DOHH2 (cell line): ENCODE results near the gene RIC8A.

Experiments used
- H3F3A ChIP-seq: fragments of 200-600 bp; sonication (generic), shearing (Covaris generic); 2 replicates; pipeline ENCODE4 v1.6.0; 2016; ENCODE audit warnings: antibody characterized with exemption, mild to moderate bottlenecking; ENCODE audit not compliant: control insufficient read depth, insufficient read depth
- H3K27ac ChIP-seq: fragments of 200-600 bp; sonication (generic); 2 replicates; pipeline ENCODE4 v1.5.1; 2014; ENCODE audit warnings: low read depth, mild to moderate bottlenecking, low read length, moderate library complexity
- H3K27me3 ChIP-seq: fragments of 200-600 bp; sonication (generic); 2 replicates; pipeline ENCODE4 v1.6.1; 2014; ENCODE audit warnings: mild to moderate bottlenecking, low read length, mixed read lengths; ENCODE audit not compliant: control insufficient read depth
- H3K36me3 ChIP-seq: fragments of 200-600 bp; sonication (generic); 2 replicates; pipeline ENCODE4 v1.6.1; 2014; ENCODE audit warnings: mild to moderate bottlenecking, low read length, moderate library complexity, mixed read lengths; ENCODE audit not compliant: control insufficient read depth
- H3K4me1 ChIP-seq: fragments of 200-600 bp; sonication (generic); 2 replicates; pipeline ENCODE4 v1.6.1; 2014; ENCODE audit warnings: mild to moderate bottlenecking, low read length, mixed read lengths; ENCODE audit not compliant: control insufficient read depth
- H3K4me2 ChIP-seq: fragments of 200-600 bp; sonication (generic); 2 replicates; pipeline ENCODE4 v1.6.0; 2014; ENCODE audit warnings: mild to moderate bottlenecking, low read length, moderate library complexity
- H3K4me3 ChIP-seq: fragments of 200-600 bp; sonication (generic); 2 replicates; pipeline ENCODE4 v1.5.1; 2014; ENCODE audit warnings: mild to moderate bottlenecking, low read length, mixed read lengths
- H3K79me2 ChIP-seq: fragments of 200-600 bp; sonication (generic); 2 replicates; pipeline ENCODE4 v1.6.1; 2014; ENCODE audit warnings: mild to moderate bottlenecking, low read length, mixed read lengths; ENCODE audit not compliant: control insufficient read depth
- H3K9me2 ChIP-seq: fragments of 200-600 bp; sonication (generic); replicated peaks from 2 replicates; pipeline ENCODE4 v1.6.1; 2014; ENCODE audit warnings: mild to moderate bottlenecking, low read length, mixed read lengths; ENCODE audit not compliant: control insufficient read depth
- H3K9me3 ChIP-seq: fragments of 200-600 bp; sonication (generic); 2 replicates; pipeline ENCODE4 v1.6.1; 2014; ENCODE audit warnings: antibody characterized with exemption, low read length, mixed read lengths; ENCODE audit not compliant: control insufficient read depth, insufficient read depth
- H4K20me1 ChIP-seq: fragments of 200-600 bp; sonication (generic); 2 replicates; pipeline ENCODE4 v1.6.0; 2014; ENCODE audit warnings: low read depth, mild to moderate bottlenecking, antibody characterized with exemption, low read length, moderate library complexity; ENCODE audit not compliant: control insufficient read depth, insufficient read depth
- EZH2phosphoT487 ChIP-seq: fragments of 200-600 bp; sonication (generic); IDR thresholded peaks from 2 replicates; pipeline ENCODE4 v1.6.1; 2017; ENCODE audit warnings: borderline replicate concordance, mild to moderate bottlenecking, antibody characterized with exemption, low read length, moderate library complexity, mixed read lengths
- TF ChIP-seq, protein P1 (sequence below): fragments of 200-600 bp; sonication (generic); IDR thresholded peaks from one replicate; pipeline ENCODE4 v1.5.1; 2014; ENCODE audit warnings: antibody characterized with exemption, mild to moderate bottlenecking, low read depth, low read length; ENCODE audit not compliant: poor library complexity, severe bottlenecking

RIC8A gene

DNA sequence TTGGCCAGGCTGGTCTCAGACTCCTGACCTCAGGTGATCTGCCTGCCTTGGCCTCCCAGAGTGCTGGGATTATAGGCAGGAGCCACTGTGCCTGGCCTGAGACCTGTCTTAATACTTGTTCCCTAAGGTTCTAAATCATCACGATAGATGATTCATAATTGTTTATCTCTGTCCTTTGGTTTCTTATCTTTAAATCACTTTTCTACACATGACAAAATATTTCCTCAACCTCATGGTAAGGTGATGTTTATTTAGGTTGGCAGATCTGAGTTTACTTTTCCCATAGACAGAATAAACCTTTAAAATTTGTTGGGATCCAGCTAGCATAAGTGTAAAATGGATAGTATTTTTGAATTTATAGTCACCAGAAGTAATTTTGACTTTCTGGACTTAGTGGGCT, 32.8 kb downstream of the RIC8A start:
- Histone ChIP-seq H3K36me3 (peaks cover 69% of the 10 kb centered on the region), H3K4me1 (peaks cover 17% of the 10 kb centered on the region), H3K27ac (no peak overlapping the region), H3K9me2 (no peaks in the 10 kb centered on the region), H4K20me1 (no peaks in the 10 kb centered on the region; the same call in 1 of the 2 replicates), H3K9me3 (no peaks in the 10 kb centered on the region), H3K79me2 (peaks cover 69% of the 10 kb centered on the region), H3F3A (peaks cover 3% of the 10 kb centered on the region; the same call in 1 of the 2 replicates), H3K27me3 (no peaks in the 10 kb centered on the region), H3K4me3 (no peak overlapping the region), H3K4me2 (no peak overlapping the region)
- TF ChIP-seq EZH2phosphoT487 = no peak
- TF ChIP-seq, protein P1, sequence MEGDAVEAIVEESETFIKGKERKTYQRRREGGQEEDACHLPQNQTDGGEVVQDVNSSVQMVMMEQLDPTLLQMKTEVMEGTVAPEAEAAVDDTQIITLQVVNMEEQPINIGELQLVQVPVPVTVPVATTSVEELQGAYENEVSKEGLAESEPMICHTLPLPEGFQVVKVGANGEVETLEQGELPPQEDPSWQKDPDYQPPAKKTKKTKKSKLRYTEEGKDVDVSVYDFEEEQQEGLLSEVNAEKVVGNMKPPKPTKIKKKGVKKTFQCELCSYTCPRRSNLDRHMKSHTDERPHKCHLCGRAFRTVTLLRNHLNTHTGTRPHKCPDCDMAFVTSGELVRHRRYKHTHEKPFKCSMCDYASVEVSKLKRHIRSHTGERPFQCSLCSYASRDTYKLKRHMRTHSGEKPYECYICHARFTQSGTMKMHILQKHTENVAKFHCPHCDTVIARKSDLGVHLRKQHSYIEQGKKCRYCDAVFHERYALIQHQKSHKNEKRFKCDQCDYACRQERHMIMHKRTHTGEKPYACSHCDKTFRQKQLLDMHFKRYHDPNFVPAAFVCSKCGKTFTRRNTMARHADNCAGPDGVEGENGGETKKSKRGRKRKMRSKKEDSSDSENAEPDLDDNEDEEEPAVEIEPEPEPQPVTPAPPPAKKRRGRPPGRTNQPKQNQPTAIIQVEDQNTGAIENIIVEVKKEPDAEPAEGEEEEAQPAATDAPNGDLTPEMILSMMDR = no peak

DNA sequence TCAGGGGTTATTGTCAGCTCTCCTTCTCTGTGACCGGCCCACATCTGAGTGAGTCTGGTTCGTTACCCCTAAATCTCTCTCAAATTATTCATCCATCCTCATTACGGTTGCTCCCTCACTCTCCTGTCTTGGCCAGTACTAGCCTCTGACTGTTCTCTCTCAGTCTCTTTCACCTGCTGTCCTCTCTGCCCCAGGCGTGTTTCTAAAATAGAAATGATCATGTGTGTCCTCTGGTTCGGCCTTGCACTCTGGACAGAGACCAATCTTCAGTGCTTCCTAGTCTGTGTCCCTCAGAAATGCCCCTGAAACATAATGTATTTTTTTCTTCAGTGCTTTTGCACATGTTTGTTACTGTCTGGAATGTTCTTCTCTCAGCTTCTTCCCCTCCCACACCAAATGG, 34.1 kb downstream of the RIC8A start:
- no peak for TF ChIP-seq EZH2phosphoT487
- TF ChIP-seq, protein P1 = no peak
- Histone ChIP-seq H3K27ac (no peak overlapping the region), H3K9me2 (no peaks in the 10 kb centered on the region), H3K79me2 (peaks cover 62% of the 10 kb centered on the region), H4K20me1 (no peaks in the 10 kb centered on the region; the same call in 1 of the 2 replicates), H3K36me3 (peaks cover 82% of the 10 kb centered on the region), H3K4me1 (peaks cover 13% of the 10 kb centered on the region), H3K9me3 (no peaks in the 10 kb centered on the region), H3K4me2 (no peak overlapping the region), H3K27me3 (no peaks in the 10 kb centered on the region), H3F3A (peaks cover under 1% of the 10 kb centered on the region; the same call in 1 of the 2 replicates), H3K4me3 (no peak overlapping the region)

DNA sequence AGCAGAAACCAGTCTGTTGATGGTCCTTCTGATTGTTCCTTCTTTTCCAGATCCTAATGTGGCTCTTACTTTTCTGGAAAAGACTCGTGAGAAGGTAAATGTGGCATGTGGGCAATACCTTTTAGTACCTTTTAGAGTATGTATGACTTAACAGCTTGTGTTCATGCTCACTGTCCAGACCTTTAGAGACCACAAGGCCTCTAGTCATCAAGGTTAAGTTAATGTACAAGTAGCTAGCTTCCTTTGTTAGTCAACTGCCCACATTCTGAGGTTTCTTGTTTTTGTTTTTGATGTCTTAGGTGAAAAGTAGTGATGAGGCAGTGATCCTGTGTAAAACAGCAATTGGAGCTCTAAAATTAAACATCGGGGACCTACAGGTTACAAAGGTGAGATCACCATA, 36.9 kb downstream of the RIC8A start:
- H3K4me3 ChIP-seq = no peak overlapping the region
- no peak overlapping the region for H3K27ac ChIP-seq
- no peaks in the 10 kb centered on the region for H3K27me3 ChIP-seq
- H4K20me1 ChIP-seq = no peaks in the 10 kb centered on the region; the same call in 1 of the 2 replicates
- H3K4me1 ChIP-seq = no peaks in the 10 kb centered on the region
- no peak overlapping the region for H3K4me2 ChIP-seq
- H3F3A ChIP-seq = no peaks in the 10 kb centered on the region
- no peaks in the 10 kb centered on the region for H3K9me2 ChIP-seq
- peaks cover 35% of the 10 kb centered on the region for H3K79me2 ChIP-seq
- no peak for TF ChIP-seq EZH2phosphoT487
- TF ChIP-seq, protein P1 = no peak
- H3K36me3 ChIP-seq = peaks cover 91% of the 10 kb centered on the region
- no peaks in the 10 kb centered on the region for H3K9me3 ChIP-seq
